Putamen (tissue), 1 donor: Measurements from ENCODE around the gene LSAMP.
A peak's percentile ranks its signal among the peaks of the same experiment; 100 is the strongest.
"Not testable (repeated sequence)": the region's sequence is repeated elsewhere in the genome, so short reads cannot be mapped to it uniquely, and the experiment has no call there.

Source experiments
- DNase-seq: peaks from one replicate; pipeline ENCODE4 v3.0.0-alpha.2; 2016; ENCODE audit warnings: low spot score

Gene LSAMP

GRCh38 chr3:116241677-116242076 lies 203.6 kb downstream of the LSAMP start:
- no peak for DNase-seq

- DNase-seq, result no peak
These were observed 205.0 kb downstream of the LSAMP start for GRCh38 chr3:116240261-116240660.

DNA sequence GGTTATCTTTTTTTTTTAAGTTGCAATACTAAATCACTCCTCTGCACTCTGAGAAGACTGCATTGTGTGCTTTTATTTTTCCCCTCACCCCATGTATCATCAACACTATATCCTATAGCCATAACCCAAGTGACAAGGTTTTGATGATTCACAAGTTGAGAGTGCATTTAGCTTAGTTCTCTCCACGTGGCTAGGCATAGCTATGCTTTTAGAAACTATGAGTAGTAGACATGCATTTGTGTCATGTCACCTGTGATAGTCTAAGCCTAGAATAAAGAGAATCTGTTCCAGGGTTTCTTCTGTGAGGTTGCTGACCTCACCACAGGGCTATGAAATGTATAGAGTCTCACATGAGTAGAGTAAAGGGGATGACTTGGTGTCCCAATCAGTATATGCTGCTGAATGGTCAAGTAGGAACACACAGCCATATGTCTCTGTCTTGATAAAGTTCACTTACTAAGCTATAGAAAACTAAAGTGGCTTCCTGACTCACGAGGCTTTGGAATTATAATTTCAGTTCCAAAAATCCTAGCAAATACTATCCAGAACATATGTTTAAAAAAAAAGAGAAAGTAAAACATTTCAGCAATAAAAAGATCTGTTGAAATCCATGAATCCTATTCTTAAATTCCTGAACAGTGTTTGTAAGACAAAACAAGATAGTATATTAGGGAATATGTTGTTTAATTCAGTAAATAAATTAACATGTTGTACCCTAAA lies 206.3 kb downstream of the LSAMP start:
- no peak for DNase-seq

DNA sequence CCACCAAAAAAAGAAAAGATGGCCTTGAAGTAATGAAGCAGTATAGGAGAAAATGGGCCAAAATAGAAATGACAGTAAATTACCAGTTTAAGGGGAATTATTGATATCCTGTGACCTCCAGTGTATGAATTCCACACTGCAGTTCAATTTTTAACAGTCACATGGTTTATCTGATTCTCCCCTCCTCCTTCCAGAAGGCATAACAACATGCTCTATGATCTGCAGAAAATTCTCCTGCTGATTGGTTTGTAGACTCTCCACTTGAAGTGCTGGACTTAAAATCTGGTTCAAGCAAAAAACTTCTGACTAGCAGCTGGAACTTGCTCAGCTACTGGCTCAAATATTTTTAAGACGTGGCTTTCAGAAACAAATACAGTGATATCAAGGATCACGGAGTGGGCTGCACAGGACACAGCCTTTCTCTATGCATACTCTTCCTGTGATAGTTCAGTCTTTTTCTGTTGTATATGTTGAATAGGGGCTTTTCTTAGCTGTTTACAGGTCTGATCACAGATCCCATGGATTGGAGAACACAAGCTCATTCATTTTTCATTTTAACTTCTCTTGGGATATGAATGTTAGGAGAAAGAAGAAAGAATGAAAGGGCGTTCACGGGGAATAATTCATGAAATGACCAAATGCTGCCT lies 211.5 kb downstream of the LSAMP start:
- no peak for DNase-seq

GRCh38 chr3:116230431-116231020 lies 214.8 kb downstream of the LSAMP start:
- DNase-seq, result no peak

DNA sequence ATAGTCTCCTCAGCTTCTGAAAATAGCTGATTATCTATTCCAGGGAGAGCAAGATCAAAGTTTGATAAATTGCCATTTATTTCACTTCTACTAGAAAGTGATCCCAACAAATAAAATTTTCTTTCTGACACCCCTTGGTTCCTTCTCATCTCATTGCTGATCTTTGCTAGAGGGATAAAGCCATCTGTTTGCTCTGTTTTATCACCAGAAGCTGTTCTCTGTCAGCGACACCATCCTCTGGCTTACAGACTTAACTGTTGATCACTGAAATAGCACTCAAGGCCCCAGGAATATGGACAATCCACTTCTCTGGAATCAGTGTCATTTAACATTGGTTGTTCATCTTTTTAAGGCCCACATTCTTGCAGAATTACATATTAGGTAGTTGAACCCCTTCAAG lies 219.0 kb downstream of the LSAMP start:
- DNase-seq, result no peak

GRCh38 chr3:116216761-116217160 lies 228.5 kb downstream of the LSAMP start:
- no peak for DNase-seq

- DNase-seq, result no peak
These were observed 233.4 kb downstream of the LSAMP start for GRCh38 chr3:116211901-116212300.

GRCh38 chr3:116208830-116209229 lies 236.5 kb downstream of the LSAMP start:
- not testable (repeated sequence) for DNase-seq

DNA sequence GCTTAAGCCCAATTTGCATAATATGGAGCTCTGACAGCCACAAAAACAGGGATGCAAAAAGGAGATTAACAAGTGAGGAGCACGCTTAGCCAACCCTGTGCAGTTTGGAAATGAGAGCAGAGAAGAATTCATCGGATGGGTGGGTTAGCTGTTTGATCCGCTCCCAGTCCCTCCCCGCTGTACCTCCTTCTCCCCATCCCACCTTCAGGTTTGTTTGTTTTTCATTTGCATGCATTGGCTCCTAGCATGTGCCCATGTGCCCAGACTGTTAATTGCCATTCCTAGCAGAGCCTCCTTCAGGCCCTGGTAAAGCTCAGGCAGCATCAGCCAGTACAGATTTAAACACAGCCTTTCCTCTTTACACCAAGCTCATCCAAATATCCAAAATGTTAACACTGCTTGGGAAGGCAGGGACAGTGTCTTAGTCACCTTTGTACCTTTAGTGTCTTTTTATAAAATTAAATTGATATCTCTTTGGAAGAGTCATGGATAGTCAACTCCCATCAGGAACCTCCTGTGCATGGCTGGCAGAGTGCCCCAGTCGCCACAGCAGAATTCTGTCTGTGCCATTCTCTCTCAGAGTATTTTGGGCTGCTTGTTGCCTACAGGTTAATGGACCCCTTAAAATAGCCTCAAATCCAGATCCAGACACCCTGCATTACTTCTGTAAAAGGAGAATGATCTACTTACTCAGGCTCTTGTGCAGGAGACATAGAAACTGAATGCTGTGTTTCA lies 244.2 kb downstream of the LSAMP start:
- DNase-seq, result peak; percentile 19

- DNase-seq, result no peak
These were observed 246.2 kb downstream of the LSAMP start for GRCh38 chr3:116199063-116199462.

GRCh38 chr3:116198087-116198486 lies 247.2 kb downstream of the LSAMP start:
- DNase-seq, result no peak

- DNase-seq, result no peak
These were observed 252.8 kb downstream of the LSAMP start for GRCh38 chr3:116192464-116192863.

- DNase-seq, result no peak
These were observed 253.9 kb downstream of the LSAMP start for GRCh38 chr3:116191409-116191808.

GRCh38 chr3:116190095-116190494 lies 255.2 kb downstream of the LSAMP start:
- no peak for DNase-seq

GRCh38 chr3:116188231-116188785 lies 257.0 kb downstream of the LSAMP start:
- no peak for DNase-seq

DNA sequence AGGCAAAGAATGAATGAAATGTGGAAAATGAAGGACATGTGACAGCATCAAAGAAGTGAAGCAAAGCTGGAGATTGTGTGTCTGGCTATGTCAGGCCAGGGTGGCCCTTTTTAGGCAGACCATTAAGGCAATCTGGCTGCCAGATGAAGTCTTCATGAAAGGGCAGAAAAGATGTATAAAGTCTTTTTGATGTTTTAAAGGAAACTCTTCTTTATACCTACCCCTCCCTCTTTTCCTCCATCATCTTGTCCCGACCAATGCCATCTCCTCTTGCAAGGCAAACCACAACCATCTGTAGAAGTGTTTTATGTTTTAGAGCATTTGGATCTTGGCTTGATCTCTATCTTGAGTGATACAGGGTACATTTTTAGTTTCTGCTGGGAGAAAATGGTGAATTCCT lies 259.2 kb downstream of the LSAMP start:
- no peak for DNase-seq

- DNase-seq, result no peak
These were observed 264.1 kb downstream of the LSAMP start for GRCh38 chr3:116181159-116181558.

GRCh38 chr3:116179091-116179490 lies 266.2 kb downstream of the LSAMP start:
- DNase-seq, result no peak

DNA sequence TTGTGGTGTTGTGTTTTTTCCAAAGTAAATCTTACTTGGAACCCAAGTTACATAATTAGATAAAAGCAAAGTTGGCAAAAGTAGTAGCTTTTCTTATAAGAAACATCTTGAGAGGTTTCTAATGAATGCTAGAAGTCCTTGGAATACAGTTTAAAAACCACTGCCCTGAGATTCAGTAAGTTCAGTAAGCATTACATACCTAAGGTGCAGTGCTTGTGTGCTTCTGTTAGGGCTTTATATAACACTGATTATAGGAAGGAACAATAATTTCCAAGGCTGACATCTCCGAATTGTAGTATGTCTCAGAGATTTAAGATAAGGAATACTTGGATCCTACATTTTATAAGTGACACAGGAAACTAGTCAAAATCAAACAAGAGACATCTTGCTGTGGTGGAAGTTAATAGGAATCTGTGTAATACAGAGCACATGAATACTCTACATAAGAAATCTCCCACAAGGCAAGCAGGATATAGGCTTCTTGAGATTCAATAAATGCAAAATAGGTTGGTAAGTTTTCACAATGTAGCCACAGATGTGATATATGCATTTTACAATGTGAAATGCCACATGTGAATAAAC lies 268.2 kb downstream of the LSAMP start:
- no peak for DNase-seq

GRCh38 chr3:116166121-116166520 lies 279.2 kb downstream of the LSAMP start:
- DNase-seq, result no peak

DNA sequence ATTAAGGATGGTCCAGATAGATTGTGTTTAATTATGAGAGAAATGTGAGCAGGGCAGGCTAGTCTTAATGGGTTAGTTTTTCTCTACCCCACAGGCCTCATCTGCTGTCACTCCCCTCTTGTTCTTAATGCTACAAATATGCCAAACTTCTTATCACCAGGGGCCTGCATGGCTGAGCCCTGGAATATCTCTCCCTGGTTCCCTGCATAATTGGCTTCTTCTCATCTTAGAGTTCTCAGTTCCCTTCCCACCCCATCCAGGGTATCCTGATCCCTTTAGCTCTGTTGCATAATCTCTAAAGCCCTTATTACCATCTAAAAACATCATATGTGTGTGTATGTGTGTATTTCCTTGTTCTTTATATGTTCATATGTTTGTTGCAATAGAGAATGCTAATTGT lies 279.6 kb downstream of the LSAMP start:
- DNase-seq, result no peak
